K562 (cell line): ENCODE measurements around the gene LRPAP1. TPM values are rescaled to one million over a fixed set of nuclear protein-coding genes. Genes with fewer than 3 reads are reported as not detected.

Source experiments
- ATAC-seq: fragments of 200-7000 bp; cut with Tn5 transposase; 3 replicates; pipeline ENCODE4 v1.9.1; 2020; ENCODE audit warnings: moderate library complexity
- BruUV-seq: library from RNA; stranded (reverse); fragments of 400-500 nt; replicated peaks from 2 replicates; lab custom pipeline; 2021; lab: Mats Ljungman, UMichigan
- CTCF ChIA-PET: fragments of 300-600 bp; formaldehyde crosslinking; extraction: SDS; loops from one replicate; lab custom pipeline; 2021; ENCODE audit warnings: low intra/inter-chr PET ratio; lab: Yijun Ruan, JAX
- POLR2A ChIA-PET: fragments of 300-600, 350-650 bp; sonication (Branson Sonifier 250); formaldehyde crosslinking; extraction: SDS; loops from one replicate; lab custom pipeline; 2021; ENCODE audit warnings: antibody characterized with exemption, inconsistent platforms; lab: Yijun Ruan, JAX
- DNase-seq, 4 experiments: peaks; one replicate each; pipeline versions ENCODE4 v3.0.0 to v3.0.0-alpha.2; 2011 to 2018; ENCODE audit warnings: low spot score in 3 of 4, mixed read lengths in 3 of 4; ENCODE audit errors: extremely low read depth in 1 of 4
- FAIRE-seq: peaks from 2 replicates; lab custom pipeline; 2011; peaks lifted over from hg19 to GRCh38; lab: Jason Lieb, UNC
- H2AFZ ChIP-seq: 2 replicates; pipeline ENCODE4 v1.6.0; 2011; ENCODE audit warnings: low read depth, low read length, control low read depth, inconsistent platforms
- H3K27ac ChIP-seq: fragments of 200-600 bp; 3 replicates; pipeline ENCODE4 v1.8.0; 2011; ENCODE audit warnings: low read depth, mild to moderate bottlenecking, control low read depth, inconsistent platforms, low read length, moderate library complexity, mixed read lengths; ENCODE audit errors: extremely low read depth
- H3K27me3 ChIP-seq, 2 experiments: fragments of 300-600 bp in 1 of 2; 2 replicates in 1 of 2; 3 replicates in 1 of 2; pipeline versions ENCODE4 v1.6.0 to v1.8.0; 2011; ENCODE audit warnings: inconsistent platforms in 2 of 2, low read length in 2 of 2, mild to moderate bottlenecking in 1 of 2, mixed read lengths in 1 of 2, moderate library complexity in 1 of 2; ENCODE audit not compliant: control insufficient read depth in 2 of 2, insufficient read depth in 2 of 2
- H3K36me3 ChIP-seq: fragments of 300-600 bp; 3 replicates; pipeline ENCODE4 v1.8.0; 2011; ENCODE audit warnings: mild to moderate bottlenecking, low read length, inconsistent platforms; ENCODE audit not compliant: control insufficient read depth, insufficient read depth
- H3K4me1 ChIP-seq, 2 experiments: fragments of 200-600 bp in 1 of 2; replicated peaks in 1 of 2; 2 replicates in 1 of 2; 3 replicates in 1 of 2; pipeline versions ENCODE4 v1.5.1 to v1.8.0; 2011; ENCODE audit warnings: inconsistent platforms in 2 of 2, low read length in 2 of 2, mild to moderate bottlenecking in 1 of 2, mixed read lengths in 1 of 2, moderate library complexity in 1 of 2; ENCODE audit not compliant: control insufficient read depth in 2 of 2, insufficient read depth in 2 of 2
- H3K4me2 ChIP-seq: 2 replicates; pipeline ENCODE4 v1.6.1; 2011; ENCODE audit warnings: low read length, control low read depth, inconsistent platforms, mixed read lengths; ENCODE audit not compliant: insufficient read depth
- H3K4me3 ChIP-seq: fragments of 200-600 bp; sonication (generic), shearing (Covaris generic); 2 replicates; pipeline ENCODE4 v1.5.1; 2016; ENCODE audit warnings: control low read depth, inconsistent platforms
- H3K79me2 ChIP-seq: fragments of 200-600 bp; 3 replicates; pipeline ENCODE4 v1.8.0; 2011; ENCODE audit warnings: low read length, inconsistent platforms; ENCODE audit not compliant: control insufficient read depth, insufficient read depth
- H3K9ac ChIP-seq, 2 experiments: 2 replicates each; pipeline versions ENCODE4 v1.6.0 to v1.6.1; 2011; ENCODE audit warnings: low read depth in 2 of 2, low read length in 2 of 2, control low read depth in 1 of 2, inconsistent platforms in 1 of 2, mild to moderate bottlenecking in 1 of 2, mixed read lengths in 1 of 2; ENCODE audit not compliant: insufficient read depth in 1 of 2
- H3K9me1 ChIP-seq: one replicate; pipeline ENCODE4 v1.6.0; 2011; ENCODE audit warnings: inconsistent platforms, mild to moderate bottlenecking, low read length, moderate library complexity; ENCODE audit not compliant: control insufficient read depth, insufficient read depth
- H3K9me3 ChIP-seq: replicated peaks from 2 replicates; pipeline ENCODE4 v1.5.1; 2011; ENCODE audit warnings: low read depth, low read length, inconsistent platforms; ENCODE audit not compliant: control insufficient read depth, insufficient read depth
- H4K20me1 ChIP-seq: replicated peaks from 2 replicates; pipeline ENCODE4 v1.6.1; 2011; ENCODE audit warnings: low read length, inconsistent platforms, mixed read lengths; ENCODE audit not compliant: control insufficient read depth, insufficient read depth
- SLC30A9 ChIP-seq: fragments of 250-450 bp; sonication (Bioruptor Pico); IDR thresholded peaks from 2 replicates; pipeline ENCODE4 v1.8.0; 2022; ENCODE audit warnings: mild to moderate bottlenecking, moderate library complexity
- ZNF551 ChIP-seq: fragments of 250-450 bp; sonication (Bioruptor Pico); IDR thresholded peaks from 2 replicates; pipeline ENCODE4 v1.5.0; 2021; ENCODE audit warnings: mild to moderate bottlenecking, moderate library complexity
- WGBS: fragments of 100-300 bp; shearing (Covaris generic); methylation state at CpG from one replicate; pipeline ENCODE4 v1.1.6; 2016; ENCODE audit warnings: low coverage, mixed read lengths; ENCODE audit not compliant: insufficient coverage; ENCODE audit errors: missing lambda C conversion rate; 5-methylcytosine and 5-hydroxymethylcytosine counted together
- in situ Hi-C: fragments of 300-500 bp; cut with MboI; formaldehyde crosslinking; loops from 4 replicates; pipeline ENCODE4 v1.15.0; 2018; ENCODE audit warnings: inconsistent platforms, mixed read lengths
- intact Hi-C: fragments of 100-400 bp; cut with micrococcal nuclease; formaldehyde crosslinking; loops from 2 replicates; pipeline ENCODE4 v1.14.2; 2022
- polyA plus RNA-seq, 8 experiments: library from polyadenylated mRNA; depleted of rRNA in 4 of 8; stranded (reverse) in 5 of 8; unstranded in 3 of 8; fragments of >200 nt; fragmentation: Nextera tagmentation in 2 of 8; fragmentation: Illumina TruSeq in 1 of 8; extraction: Ambion mirVana in 2 of 8; extraction: Trizol in 1 of 8; gene quantifications; 2 replicates each; pipeline versions ENCODE4 v1.2.1 to v1.2.3, GENCODE V29; 2011 to 2014; ENCODE audit warnings: inconsistent platforms in 1 of 8, missing spikeins in 1 of 8
- total RNA-seq, 7 experiments: library from RNA; depleted of rRNA in 6 of 7; stranded (reverse); fragments of >200 nt in 6 of 7; fragmentation: Illumina TruSeq in 2 of 7; extraction: Trizol in 2 of 7; gene quantifications; 2 replicates each; pipeline versions ENCODE4 v1.2.1 to v1.2.3, GENCODE V29; 2011 to 2021; ENCODE audit warnings: low replicate concordance in 1 of 7
- TF ChIP-seq, protein P1 (sequence below): sonication (generic); formaldehyde crosslinking; IDR thresholded peaks from 2 replicates; pipeline ENCODE4 v1.8.1; 2023; ENCODE audit warnings: mild to moderate bottlenecking, missing genetic modification reagents

The LRPAP1 gene
- total and polyA plus RNA-seq, 9 of the 15 experiments (the other 6 are each of a cell fraction or from before 2014, with no cell fraction given), result 1.1 to 75.5 (median 41.8) TPM

DNA sequence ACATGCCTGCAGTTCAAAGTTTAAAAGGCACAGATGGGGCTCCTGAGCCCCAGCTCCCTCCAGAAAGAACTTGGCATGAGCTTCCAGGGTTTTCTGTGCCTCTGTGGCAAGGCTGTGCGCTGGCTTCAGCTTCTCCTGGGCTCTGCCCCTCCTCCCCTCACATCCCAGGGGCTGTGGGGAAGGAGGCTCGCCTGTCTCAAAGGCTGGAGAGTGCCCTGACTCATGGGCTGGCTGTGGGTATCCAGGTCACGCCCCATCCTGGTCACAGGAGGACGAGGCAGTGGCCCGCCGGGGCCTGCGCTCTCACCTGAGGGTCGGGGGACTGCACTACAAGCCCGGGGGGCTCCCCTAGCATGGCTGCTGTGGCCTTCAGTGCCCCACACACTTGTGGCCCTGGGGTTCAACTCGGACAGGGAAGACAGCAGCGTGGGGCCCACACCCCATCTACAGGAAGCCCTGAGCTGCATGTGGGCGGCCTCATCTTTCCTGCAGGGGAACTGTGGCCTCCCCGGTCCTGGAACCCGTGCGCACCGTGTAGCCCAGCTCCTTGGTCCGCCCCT is 17.9 kb downstream of the LRPAP1 start:
- Histone ChIP-seq H4K20me1 (no peaks in the 10 kb centered on the region; the same call in 1 of the 2 replicates), H3K36me3 (peaks cover 91% of the 10 kb centered on the region; the same call in 2 of the 3 replicates), H3K4me2 (no peak overlapping the region), H3K9ac (no peak overlapping the region), H3K27ac (no peak overlapping the region), H3K9me1 (no peaks in the 10 kb centered on the region), H3K4me1 (peaks cover 0 to 21% of the 10 kb centered on the region in 2 experiments; a peak in 2 of 5 replicates), H3K9me3 (no peaks in the 10 kb centered on the region), H2AFZ (no peak overlapping the region), H3K4me3 (no peak overlapping the region), H3K27me3 (no peaks in the 10 kb centered on the region), H3K79me2 (no peaks in the 10 kb centered on the region)
- ChIA-PET CTCF (no interaction called here), POLR2A (interaction anchor here (1.6 to 1.7 kb wide), 3 partner anchors 8 to 12 kb away, joined by 4 to 6 read pairs (median 6); no protein-coding TSS in a partner anchor)
- no TSS peak for BruUV-seq
- intact Hi-C loops (no loop called here), in situ Hi-C loops (no loop called here)
- TF ChIP-seq ZNF551 (CRISPR knock-in tag), result no peak
- TF ChIP-seq, protein P1, sequence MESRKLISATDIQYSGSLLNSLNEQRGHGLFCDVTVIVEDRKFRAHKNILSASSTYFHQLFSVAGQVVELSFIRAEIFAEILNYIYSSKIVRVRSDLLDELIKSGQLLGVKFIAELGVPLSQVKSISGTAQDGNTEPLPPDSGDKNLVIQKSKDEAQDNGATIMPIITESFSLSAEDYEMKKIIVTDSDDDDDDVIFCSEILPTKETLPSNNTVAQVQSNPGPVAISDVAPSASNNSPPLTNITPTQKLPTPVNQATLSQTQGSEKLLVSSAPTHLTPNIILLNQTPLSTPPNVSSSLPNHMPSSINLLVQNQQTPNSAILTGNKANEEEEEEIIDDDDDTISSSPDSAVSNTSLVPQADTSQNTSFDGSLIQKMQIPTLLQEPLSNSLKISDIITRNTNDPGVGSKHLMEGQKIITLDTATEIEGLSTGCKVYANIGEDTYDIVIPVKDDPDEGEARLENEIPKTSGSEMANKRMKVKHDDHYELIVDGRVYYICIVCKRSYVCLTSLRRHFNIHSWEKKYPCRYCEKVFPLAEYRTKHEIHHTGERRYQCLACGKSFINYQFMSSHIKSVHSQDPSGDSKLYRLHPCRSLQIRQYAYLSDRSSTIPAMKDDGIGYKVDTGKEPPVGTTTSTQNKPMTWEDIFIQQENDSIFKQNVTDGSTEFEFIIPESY (CRISPR knock-in tag), result no peak
- TF ChIP-seq SLC30A9 (CRISPR knock-in tag), result no peak
- ATAC-seq (no peak), FAIRE-seq (no peak), DNase-seq (no peak)
- WGBS, result 88% methylated on average over 5 of the region's 17 CpGs
